Measurements from ENCODE around the gene AKAP4. TPM values are rescaled to one million over a fixed set of nuclear protein-coding genes. Genes with fewer than 3 reads are reported as not detected.

Gene AKAP4
- polyA plus RNA-seq, 2 of the 4 experiments (the other 2 are of a cell fraction) = not detected

GRCh38 chrX:50202539-50202938 lies 1.7 kb upstream of the AKAP4 start:
- no peak overlapping the region for H3K4me2 ChIP-seq
- POLR2A ChIA-PET = no interaction called here
- no peak for FAIRE-seq

DNA sequence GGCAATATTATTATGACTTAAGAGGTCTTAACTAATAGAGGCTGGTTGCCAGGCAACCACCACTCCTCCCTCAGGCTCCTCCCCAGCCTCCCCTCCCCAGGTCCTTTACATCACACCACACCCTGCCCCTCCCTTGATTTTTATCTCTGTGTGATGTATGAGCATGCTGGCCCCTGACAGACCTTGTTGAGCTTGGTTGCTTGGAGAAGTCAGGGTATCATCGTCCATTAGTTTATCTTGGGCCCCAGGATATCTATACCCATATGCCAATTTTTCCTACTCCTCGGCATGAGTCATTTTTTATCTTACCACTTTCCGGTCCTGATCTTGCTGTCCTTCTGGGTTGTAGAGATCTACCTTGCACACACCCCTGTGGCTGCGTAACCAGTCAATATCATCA lies 2.5 kb downstream of the AKAP4 start:
- H3K9me3 ChIP-seq = no peaks in the 10 kb centered on the region
- 21% methylated on average over 4 of the region's 4 CpGs for WGBS (ENCODE audit: missing lambda C conversion rate)
- no peaks in the 10 kb centered on the region for H3K4me1 ChIP-seq
- ChIA-PET CTCF (no interaction called here), POLR2A (no interaction called here)
- ATAC-seq = no peak
- no peak overlapping the region for H3K27ac ChIP-seq
- no peak for FAIRE-seq
- H3K4me3 ChIP-seq = no peak overlapping the region
- no peak overlapping the region for H3K4me2 ChIP-seq
- no peak for TF ChIP-seq RARB (CRISPR knock-in tag; IDR thresholded peaks at IDR 0.05)
- TF ChIP-seq E2F6 (IDR thresholded peaks at IDR 0.05; ENCODE audit: borderline replicate concordance, low read depth) = no peak
- no peak for DNase-seq (ENCODE audit: low read depth in 1 of 2, low spot score in 1 of 2)

More at GRCh38 chrX:50202539-50202938, 1.7 kb upstream of the AKAP4 start:
- TF ChIP-seq, protein P1, sequence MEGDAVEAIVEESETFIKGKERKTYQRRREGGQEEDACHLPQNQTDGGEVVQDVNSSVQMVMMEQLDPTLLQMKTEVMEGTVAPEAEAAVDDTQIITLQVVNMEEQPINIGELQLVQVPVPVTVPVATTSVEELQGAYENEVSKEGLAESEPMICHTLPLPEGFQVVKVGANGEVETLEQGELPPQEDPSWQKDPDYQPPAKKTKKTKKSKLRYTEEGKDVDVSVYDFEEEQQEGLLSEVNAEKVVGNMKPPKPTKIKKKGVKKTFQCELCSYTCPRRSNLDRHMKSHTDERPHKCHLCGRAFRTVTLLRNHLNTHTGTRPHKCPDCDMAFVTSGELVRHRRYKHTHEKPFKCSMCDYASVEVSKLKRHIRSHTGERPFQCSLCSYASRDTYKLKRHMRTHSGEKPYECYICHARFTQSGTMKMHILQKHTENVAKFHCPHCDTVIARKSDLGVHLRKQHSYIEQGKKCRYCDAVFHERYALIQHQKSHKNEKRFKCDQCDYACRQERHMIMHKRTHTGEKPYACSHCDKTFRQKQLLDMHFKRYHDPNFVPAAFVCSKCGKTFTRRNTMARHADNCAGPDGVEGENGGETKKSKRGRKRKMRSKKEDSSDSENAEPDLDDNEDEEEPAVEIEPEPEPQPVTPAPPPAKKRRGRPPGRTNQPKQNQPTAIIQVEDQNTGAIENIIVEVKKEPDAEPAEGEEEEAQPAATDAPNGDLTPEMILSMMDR (IDR thresholded peaks at IDR 0.05) = no peak
- no peak for TF ChIP-seq TP53 (CRISPR knock-in tag; IDR thresholded peaks at IDR 0.05)
- no peak for TF ChIP-seq FOXS1 (CRISPR knock-in tag; IDR thresholded peaks at IDR 0.05)
- TF ChIP-seq EP300 (IDR thresholded peaks at IDR 0.05) = no peak
- TF ChIP-seq ZNF302 (CRISPR knock-in tag; IDR thresholded peaks at IDR 0.05) = no peak
- TF ChIP-seq ZC3H11A (IDR thresholded peaks at IDR 0.05) = no peak
- TF ChIP-seq KDM5A (IDR thresholded peaks at IDR 0.05) = no peak
- TF ChIP-seq E2F6 (IDR thresholded peaks at IDR 0.05; ENCODE audit: borderline replicate concordance, low read depth) = no peak
- TF ChIP-seq NFE2L2 (conservative IDR thresholded peaks at IDR 0.05; ENCODE audit: low read length) = no peak
- H3K4me3 ChIP-seq = no peak overlapping the region
- DNase-seq (ENCODE audit: low read depth in 1 of 2, low spot score in 1 of 2) (no peak), ATAC-seq (no peak)
- no peaks in the 10 kb centered on the region for H3K4me1 ChIP-seq
- WGBS (ENCODE audit: missing lambda C conversion rate) = 64% methylated on average over 3 of the region's 3 CpGs
- H3K9me3 ChIP-seq = no peaks in the 10 kb centered on the region
- H3K27ac ChIP-seq = no peak overlapping the region
- CTCF ChIA-PET = interaction anchor here (2.5 kb wide), 1 partner anchor 10 kb away, joined by 6 read pairs; no protein-coding TSS in a partner anchor

DNA sequence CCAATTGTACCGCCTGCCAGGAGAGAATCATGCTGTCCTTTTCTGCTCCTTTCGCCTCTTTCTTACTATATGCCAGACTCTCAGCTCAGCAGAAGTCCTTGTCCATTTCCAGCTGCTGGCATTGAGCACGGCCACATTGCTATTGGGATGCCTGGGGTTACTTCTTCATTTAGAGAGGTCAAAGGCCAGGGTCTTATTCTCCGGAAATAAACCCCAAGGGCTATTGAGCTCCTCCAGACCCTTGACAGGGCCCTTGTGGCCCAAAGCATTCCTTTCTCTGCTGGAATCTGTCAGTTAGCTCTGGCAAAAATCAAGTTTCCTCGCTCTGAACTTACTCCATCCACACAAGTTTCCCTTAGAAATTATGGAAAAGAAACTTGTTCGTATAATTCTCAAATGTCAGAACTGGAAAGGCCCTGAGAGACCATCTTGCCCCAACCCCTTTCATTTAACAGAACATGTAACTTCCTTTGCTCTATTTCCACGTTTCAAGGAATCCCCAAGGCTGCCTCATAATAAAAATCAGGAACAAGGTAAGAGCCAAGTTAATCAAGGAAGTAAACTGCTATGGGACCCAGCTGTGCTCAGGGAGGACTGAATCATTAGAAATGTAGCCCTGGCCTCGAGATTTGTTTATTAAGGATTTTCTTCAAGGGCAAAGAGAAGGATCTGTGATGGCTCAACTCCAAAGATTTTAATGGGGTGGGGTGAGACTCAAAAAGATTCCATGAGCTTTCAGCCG lies 11.8 kb downstream of the AKAP4 start:
- FAIRE-seq = no peak

More for the DNA sequence above, 11.8 kb downstream of the AKAP4 start:
- H3K4me3 ChIP-seq = no peak overlapping the region
- CTCF ChIA-PET = no interaction called here
- DNase-seq (ENCODE audit: low read depth in 1 of 2, low spot score in 1 of 2) (no peak), ATAC-seq (no peak)
- H3K4me1 ChIP-seq = no peaks in the 10 kb centered on the region
- H3K4me2 ChIP-seq = no peak overlapping the region
- no peaks in the 10 kb centered on the region for H3K9me3 ChIP-seq
- TF ChIP-seq HEYL (CRISPR knock-in tag; IDR thresholded peaks at IDR 0.05) (no peak), TFCP2L1 (CRISPR knock-in tag; IDR thresholded peaks at IDR 0.05) (no peak), FOSB (CRISPR knock-in tag; IDR thresholded peaks at IDR 0.05) (no peak), NFE2L2 (conservative IDR thresholded peaks at IDR 0.05; ENCODE audit: low read length) (no peak), NR3C1 (IDR thresholded peaks at IDR 0.05) (no peak), SREBF2 (IDR thresholded peaks at IDR 0.05) (no peak), RFX5 (IDR thresholded peaks at IDR 0.05) (no peak), CBX2 (IDR thresholded peaks at IDR 0.05; ENCODE audit: borderline replicate concordance, low read depth) (no peak), KDM1A (IDR thresholded peaks at IDR 0.05; ENCODE audit: low read depth) (no peak)
- TF ChIP-seq, protein P2, sequence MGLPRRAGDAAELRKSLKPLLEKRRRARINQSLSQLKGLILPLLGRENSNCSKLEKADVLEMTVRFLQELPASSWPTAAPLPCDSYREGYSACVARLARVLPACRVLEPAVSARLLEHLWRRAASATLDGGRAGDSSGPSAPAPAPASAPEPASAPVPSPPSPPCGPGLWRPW (IDR thresholded peaks at IDR 0.05) = no peak
- TF ChIP-seq, protein P1 (IDR thresholded peaks at IDR 0.05) = no peak
- H3K27ac ChIP-seq = no peak overlapping the region
- 26% methylated on average over 9 of the region's 9 CpGs for whole genome bisulfite sequencing (ENCODE audit: missing lambda C conversion rate)
- POLR2A ChIA-PET = no interaction called here
